ENCODE results near the gene HES1. TPM values are rescaled to one million over a fixed set of nuclear protein-coding genes. Genes with fewer than 3 reads are reported as not detected.

HES1 gene
- total RNA-seq, 6 experiments from 2014 or later = 4.8 to 15.1 (median 13.4) TPM

DNA sequence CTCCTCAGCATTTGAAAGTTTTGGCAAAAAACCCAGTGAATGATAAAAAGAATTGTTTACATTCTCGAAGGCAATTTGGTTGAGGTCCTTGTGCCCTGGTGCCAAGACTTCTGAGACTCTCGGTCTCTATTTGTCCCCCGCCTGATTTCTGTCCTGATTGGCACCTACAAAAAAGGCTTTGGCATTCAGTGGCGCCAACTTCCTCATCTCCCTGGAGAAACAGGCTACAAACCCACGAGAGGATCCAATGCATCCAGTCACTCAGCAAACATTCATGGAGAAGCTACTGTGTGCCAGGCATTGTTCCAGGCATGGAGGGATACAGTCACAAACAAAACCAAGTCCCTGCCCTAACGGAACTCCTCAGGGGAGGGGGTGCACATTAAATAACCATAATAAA is 42.7 kb downstream of the HES1 start:
- no peaks in the 10 kb centered on the region for H3K9me3 Mint-ChIP-seq
- no peak for DNase-seq
- no peaks in the 10 kb centered on the region for H3K36me3 Mint-ChIP-seq (ENCODE audit: low read depth)
- TF ChIP-seq, protein P1, sequence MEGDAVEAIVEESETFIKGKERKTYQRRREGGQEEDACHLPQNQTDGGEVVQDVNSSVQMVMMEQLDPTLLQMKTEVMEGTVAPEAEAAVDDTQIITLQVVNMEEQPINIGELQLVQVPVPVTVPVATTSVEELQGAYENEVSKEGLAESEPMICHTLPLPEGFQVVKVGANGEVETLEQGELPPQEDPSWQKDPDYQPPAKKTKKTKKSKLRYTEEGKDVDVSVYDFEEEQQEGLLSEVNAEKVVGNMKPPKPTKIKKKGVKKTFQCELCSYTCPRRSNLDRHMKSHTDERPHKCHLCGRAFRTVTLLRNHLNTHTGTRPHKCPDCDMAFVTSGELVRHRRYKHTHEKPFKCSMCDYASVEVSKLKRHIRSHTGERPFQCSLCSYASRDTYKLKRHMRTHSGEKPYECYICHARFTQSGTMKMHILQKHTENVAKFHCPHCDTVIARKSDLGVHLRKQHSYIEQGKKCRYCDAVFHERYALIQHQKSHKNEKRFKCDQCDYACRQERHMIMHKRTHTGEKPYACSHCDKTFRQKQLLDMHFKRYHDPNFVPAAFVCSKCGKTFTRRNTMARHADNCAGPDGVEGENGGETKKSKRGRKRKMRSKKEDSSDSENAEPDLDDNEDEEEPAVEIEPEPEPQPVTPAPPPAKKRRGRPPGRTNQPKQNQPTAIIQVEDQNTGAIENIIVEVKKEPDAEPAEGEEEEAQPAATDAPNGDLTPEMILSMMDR (IDR thresholded peaks at IDR 0.05) = no peak
- H3K4me1 Mint-ChIP-seq (ENCODE audit: low read depth) = no peaks in the 10 kb centered on the region
- no peak overlapping the region for H3K27ac Mint-ChIP-seq
- H3K27me3 Mint-ChIP-seq (ENCODE audit: insufficient read depth) = peaks cover 32% of the 10 kb centered on the region
- H3K4me3 Mint-ChIP-seq = no peak overlapping the region

DNA sequence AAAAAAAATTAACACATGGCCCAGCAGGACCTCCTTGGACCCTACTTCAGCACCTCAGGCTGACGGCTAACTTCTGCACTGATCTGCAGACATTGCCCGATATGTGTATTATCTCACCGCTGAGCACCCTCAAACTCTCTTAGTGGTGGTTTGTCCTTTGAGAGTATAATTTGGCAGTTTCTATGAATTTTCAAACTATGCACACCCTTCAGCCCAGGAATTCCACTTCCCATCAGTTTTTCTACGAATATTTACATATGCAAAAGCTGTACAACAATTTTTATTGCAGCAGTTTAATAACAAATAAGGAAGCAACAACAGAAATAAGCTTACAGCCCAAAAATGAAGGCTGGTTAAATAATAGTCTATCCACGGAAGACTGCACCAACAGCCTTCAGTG is 44.6 kb downstream of the HES1 start:
- no peak overlapping the region for H3K4me3 Mint-ChIP-seq
- H3K9me3 Mint-ChIP-seq = no peaks in the 10 kb centered on the region
- H3K36me3 Mint-ChIP-seq (ENCODE audit: low read depth) = no peaks in the 10 kb centered on the region
- DNase-seq = no peak
- H3K4me1 Mint-ChIP-seq (ENCODE audit: low read depth) = no peaks in the 10 kb centered on the region
- TF ChIP-seq, protein P1 (IDR thresholded peaks at IDR 0.05) = no peak
- peaks cover 41% of the 10 kb centered on the region for H3K27me3 Mint-ChIP-seq (ENCODE audit: insufficient read depth)
- H3K27ac Mint-ChIP-seq = no peak overlapping the region

DNA sequence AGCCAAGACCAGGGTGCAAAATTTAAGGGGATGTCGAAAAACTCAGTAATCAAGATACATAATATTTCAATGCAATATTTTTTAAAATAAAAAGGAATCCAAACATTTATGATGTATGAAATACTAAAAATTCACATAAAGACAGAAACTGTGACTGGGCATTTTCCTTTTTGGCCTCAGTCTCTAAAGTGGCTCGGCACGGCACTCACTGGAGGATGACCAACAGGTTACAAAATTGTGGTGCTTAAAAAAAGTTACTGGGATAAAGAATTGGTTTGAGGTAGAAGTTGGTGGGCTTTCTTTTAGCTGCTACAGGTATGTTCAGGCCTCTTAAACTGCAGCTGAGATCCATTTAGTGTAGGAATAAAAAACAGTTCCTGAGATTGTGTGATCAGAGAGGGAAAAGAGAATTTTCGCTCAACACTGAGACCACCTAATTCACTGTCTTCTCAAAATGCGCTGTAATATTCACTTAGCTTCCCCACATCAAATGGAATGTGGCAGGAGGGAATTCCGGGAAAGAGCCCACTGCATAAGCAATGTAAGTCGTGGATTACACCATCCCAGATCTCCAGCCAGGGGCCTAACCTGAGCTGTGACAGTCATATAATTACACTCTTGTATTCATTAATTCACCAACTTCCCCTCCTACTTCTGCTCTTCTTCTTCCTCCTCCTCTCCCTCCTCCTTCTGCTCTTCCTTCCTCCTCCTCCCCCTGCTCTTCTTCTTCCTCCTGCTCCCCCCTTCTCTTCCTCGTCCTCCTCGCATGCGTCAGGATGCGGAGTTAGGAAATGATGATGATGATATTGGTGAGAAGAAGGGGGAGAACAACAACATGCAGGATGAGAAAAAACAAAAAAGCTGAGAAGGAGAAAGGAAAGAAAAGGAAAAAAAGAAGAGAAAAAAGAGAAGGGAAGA is 45.9 kb downstream of the HES1 start:
- Mint-ChIP-seq H3K36me3 (ENCODE audit: low read depth) (no peaks in the 10 kb centered on the region), H3K4me3 (no peak overlapping the region), H3K4me1 (ENCODE audit: low read depth) (no peaks in the 10 kb centered on the region), H3K27me3 (ENCODE audit: insufficient read depth) (peaks cover 35% of the 10 kb centered on the region), H3K9me3 (no peaks in the 10 kb centered on the region), H3K27ac (no peak overlapping the region)
- DNase-seq = no peak
- TF ChIP-seq, protein P1 (IDR thresholded peaks at IDR 0.05) = no peak

DNA sequence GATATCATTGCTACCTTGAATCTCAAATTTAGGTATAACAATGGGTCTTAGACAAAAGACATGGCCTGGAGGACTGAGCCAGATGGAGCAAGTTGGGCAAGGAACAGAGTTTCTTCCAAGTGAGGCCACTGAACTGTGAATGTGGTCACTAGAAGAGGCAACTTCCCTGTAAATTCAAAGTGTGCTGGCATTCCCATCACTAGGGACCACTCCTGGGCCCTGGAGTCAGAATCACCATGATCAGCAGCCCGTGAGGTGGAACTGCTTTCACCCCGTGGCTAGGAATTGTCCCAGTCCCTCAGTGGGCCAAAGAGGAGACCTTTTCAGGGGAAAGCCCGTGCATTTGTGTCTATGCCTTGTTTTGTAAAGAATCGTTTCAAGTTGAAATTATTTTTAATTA is 47.3 kb downstream of the HES1 start:
- Mint-ChIP-seq H3K27me3 (ENCODE audit: insufficient read depth) (peaks cover 23% of the 10 kb centered on the region), H3K4me1 (ENCODE audit: low read depth) (no peaks in the 10 kb centered on the region), H3K4me3 (no peak overlapping the region), H3K9me3 (no peaks in the 10 kb centered on the region), H3K27ac (no peak overlapping the region), H3K36me3 (ENCODE audit: low read depth) (no peaks in the 10 kb centered on the region)
- TF ChIP-seq, protein P1 (IDR thresholded peaks at IDR 0.05) = no peak
- DNase-seq = no peak

DNA sequence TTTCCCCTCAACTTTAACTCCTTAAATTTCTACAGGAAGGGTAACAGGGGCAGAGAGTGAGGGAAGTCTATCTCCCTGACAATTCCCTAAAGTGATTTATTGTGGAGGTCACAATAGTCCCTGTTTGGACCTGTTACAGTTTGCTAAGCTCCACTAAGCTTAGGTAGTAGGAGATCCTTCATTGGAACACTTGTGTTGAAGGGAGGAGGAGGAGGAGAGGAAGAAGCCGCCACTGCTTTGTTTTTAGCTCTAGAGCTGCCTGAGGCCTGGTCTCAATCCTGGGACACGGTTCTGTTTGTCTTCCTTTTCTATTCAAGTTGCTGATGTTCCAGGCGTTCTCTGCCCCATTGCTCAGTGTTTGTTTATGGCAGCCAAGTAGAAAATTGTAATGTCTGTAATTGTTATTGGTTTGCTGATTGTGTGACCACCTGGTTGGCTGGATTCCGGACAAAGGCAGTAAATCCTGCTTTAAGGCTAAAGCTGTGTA is 48.4 kb downstream of the HES1 start:
- Mint-ChIP-seq H3K27ac (no peak overlapping the region), H3K4me3 (no peak overlapping the region), H3K27me3 (ENCODE audit: insufficient read depth) (peaks cover 22% of the 10 kb centered on the region), H3K9me3 (no peaks in the 10 kb centered on the region), H3K4me1 (ENCODE audit: low read depth) (no peaks in the 10 kb centered on the region), H3K36me3 (ENCODE audit: low read depth) (no peaks in the 10 kb centered on the region)
- no peak for DNase-seq
- TF ChIP-seq, protein P1 (IDR thresholded peaks at IDR 0.05) = no peak

Measured in HFFc6 (cell line).